ENCODE data around the gene CRYBA2. TPM values are rescaled to one million over a fixed set of nuclear protein-coding genes. Genes with fewer than 3 reads are reported as not detected.

CRYBA2 gene
- total RNA-seq, 1 donor from 2014 or later: not detected

- H3K27me3 Mint-ChIP-seq: peaks cover 56% of the 10 kb centered on the region
- ChIA-PET CTCF (interaction anchor here (1.2 to 5.1 kb wide), 5 partner anchors 13 to 173 kb away, joined by 3 to 25 read pairs (median 5); no protein-coding TSS in a partner anchor), POLR2A (interaction anchor here (0.6 kb wide), 1 partner anchor 132 kb away, joined by 8 read pairs; no protein-coding TSS in a partner anchor)
- no peaks in the 10 kb centered on the region for H3K9me3 Mint-ChIP-seq
- peaks cover 34% of the 10 kb centered on the region for H3K4me1 Mint-ChIP-seq
- no peak for TF ChIP-seq CTCF (IDR thresholded peaks at IDR 0.05)
- intact Hi-C loops (cut with micrococcal nuclease): loop anchor here (5.0 kb wide), 2 partner anchors 75 to 135 kb away; no protein-coding TSS in a partner anchor
- H3K27ac Mint-ChIP-seq: no peak overlapping the region
- H3K36me3 Mint-ChIP-seq (ENCODE audit: low read depth): no peaks in the 10 kb centered on the region
- peak overlapping the region; percentile 59 for H3K4me3 Mint-ChIP-seq
- ATAC-seq (ENCODE audit: low read depth): no peak
- DNase-seq: no peak
Measured at GRCh38 chr2:218982586-218983262, 10.5 kb downstream of the CRYBA2 start.

- intact Hi-C loops (cut with micrococcal nuclease): loop anchor here (1.0 to 5.0 kb wide), 4 partner anchors 21 to 135 kb away; no protein-coding TSS in a partner anchor
- POLR2A ChIA-PET: interaction anchor here (0.6 kb wide), 1 partner anchor 132 kb away, joined by 8 read pairs; no protein-coding TSS in a partner anchor
- Mint-ChIP-seq H3K27me3 (peaks cover 55% of the 10 kb centered on the region), H3K4me1 (peaks cover 34% of the 10 kb centered on the region), H3K9me3 (no peaks in the 10 kb centered on the region), H3K36me3 (ENCODE audit: low read depth) (no peaks in the 10 kb centered on the region), H3K4me3 (peak overlapping the region; percentile 59), H3K27ac (no peak overlapping the region)
- ATAC-seq (ENCODE audit: low read depth) (no peak), DNase-seq (peak; percentile 37)
- CTCF ChIA-PET: interaction anchor here (0.9 to 5.1 kb wide), 7 partner anchors 14 to 174 kb away, joined by 3 to 25 read pairs (median 4); no protein-coding TSS in a partner anchor
- TF ChIP-seq CTCF (IDR thresholded peaks at IDR 0.05): no peak
Measured at GRCh38 chr2:218981881-218982585, 11.2 kb downstream of the CRYBA2 start.

- no peak overlapping the region for H3K27ac Mint-ChIP-seq
- peaks cover 55% of the 10 kb centered on the region for H3K27me3 Mint-ChIP-seq
- H3K9me3 Mint-ChIP-seq: no peaks in the 10 kb centered on the region
- no peak for DNase-seq
- ChIA-PET POLR2A (no interaction called here), CTCF (interaction anchor here (0.9 to 5.1 kb wide), 10 partner anchors 9 to 175 kb away, joined by 3 to 25 read pairs (median 5); partner anchors contain the start of gene CDK5R2)
- intact Hi-C loops (cut with micrococcal nuclease): loop anchor here (1.0 to 5.0 kb wide), 4 partner anchors 21 to 136 kb away; no protein-coding TSS in a partner anchor
- peak overlapping the region; percentile 77 for H3K4me3 Mint-ChIP-seq
- no peaks in the 10 kb centered on the region for H3K36me3 Mint-ChIP-seq (ENCODE audit: low read depth)
- peaks cover 34% of the 10 kb centered on the region for H3K4me1 Mint-ChIP-seq
- no peak for TF ChIP-seq CTCF (IDR thresholded peaks at IDR 0.05)
- ATAC-seq (ENCODE audit: low read depth): no peak
Measured at GRCh38 chr2:218981390-218981880, 11.8 kb downstream of the CRYBA2 start.

- no peak for TF ChIP-seq CTCF (IDR thresholded peaks at IDR 0.05)
- peak overlapping the region; percentile 77 for H3K4me3 Mint-ChIP-seq
- ChIA-PET POLR2A (no interaction called here), CTCF (interaction anchor here (0.7 to 5.1 kb wide), 25 partner anchors 7 to 373 kb away, joined by 3 to 25 read pairs (median 5); partner anchors contain the start of gene CDK5R2)
- peaks cover 54% of the 10 kb centered on the region for H3K27me3 Mint-ChIP-seq
- DNase-seq (no peak), ATAC-seq (ENCODE audit: low read depth) (no peak)
- peaks cover 32% of the 10 kb centered on the region for H3K4me1 Mint-ChIP-seq
- no peaks in the 10 kb centered on the region for H3K36me3 Mint-ChIP-seq (ENCODE audit: low read depth)
- intact Hi-C loops (cut with micrococcal nuclease): loop anchor here (1.0 to 5.0 kb wide), 7 partner anchors 17 to 174 kb away; no protein-coding TSS in a partner anchor
- H3K9me3 Mint-ChIP-seq: no peaks in the 10 kb centered on the region
- no peak overlapping the region for H3K27ac Mint-ChIP-seq
Measured at GRCh38 chr2:218980735-218981389, 12.4 kb downstream of the CRYBA2 start.
